Measurements from ENCODE around the gene NOS1. TPM values are rescaled to one million over a fixed set of nuclear protein-coding genes. Genes with fewer than 3 reads are reported as not detected.
"Not testable (repeated sequence)": the region's sequence is repeated elsewhere in the genome, so short reads cannot be mapped to it uniquely, and the experiment has no call there.

Gene NOS1
- total RNA-seq, 1 donor from 2014 or later: 0.11 TPM

DNA sequence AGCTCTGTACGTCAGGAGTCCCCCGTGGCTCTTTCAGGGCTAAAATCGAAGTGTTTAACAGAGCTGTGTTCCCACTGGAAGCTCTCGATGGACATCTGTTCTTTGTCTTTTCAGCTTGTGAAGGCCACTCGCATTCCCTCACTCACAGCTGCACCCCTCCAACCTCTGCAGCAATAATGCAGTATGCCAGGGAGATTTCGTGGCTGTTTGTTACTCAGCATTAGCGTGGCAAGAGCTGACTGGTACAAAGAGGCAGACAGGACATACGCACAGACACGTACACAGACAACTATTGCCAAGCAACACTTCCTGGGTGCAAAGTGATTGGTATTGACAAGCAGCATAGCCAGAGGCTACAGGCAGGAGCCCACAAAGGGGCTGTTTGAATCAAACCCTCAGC lies 159.4 kb downstream of the NOS1 start:
- no peak overlapping the region for H3K4me3 ChIP-seq
- H4K20me1 ChIP-seq (ENCODE audit: low read depth): no peaks in the 10 kb centered on the region
- Mint-ChIP-seq H3K27me3 (ENCODE audit: insufficient read depth, low read depth) (peaks cover 8% of the 10 kb centered on the region), H3K9me3 (no peaks in the 10 kb centered on the region), H3K4me1 (peaks cover 15% of the 10 kb centered on the region), H3K27ac (no peak overlapping the region), H3K36me3 (no peaks in the 10 kb centered on the region), H3K4me3 (no peak overlapping the region)
- no peaks in the 10 kb centered on the region for H3K79me2 ChIP-seq (ENCODE audit: low read depth)
- H3K4me1 ChIP-seq: no peaks in the 10 kb centered on the region
- H3K9me3 ChIP-seq (ENCODE audit: low read depth): no peaks in the 10 kb centered on the region
- TF ChIP-seq EZH2 (IDR thresholded peaks at IDR 0.05) (no peak), EZH2phosphoT487 (IDR thresholded peaks at IDR 0.05) (no peak)
- TF ChIP-seq, protein P1, sequence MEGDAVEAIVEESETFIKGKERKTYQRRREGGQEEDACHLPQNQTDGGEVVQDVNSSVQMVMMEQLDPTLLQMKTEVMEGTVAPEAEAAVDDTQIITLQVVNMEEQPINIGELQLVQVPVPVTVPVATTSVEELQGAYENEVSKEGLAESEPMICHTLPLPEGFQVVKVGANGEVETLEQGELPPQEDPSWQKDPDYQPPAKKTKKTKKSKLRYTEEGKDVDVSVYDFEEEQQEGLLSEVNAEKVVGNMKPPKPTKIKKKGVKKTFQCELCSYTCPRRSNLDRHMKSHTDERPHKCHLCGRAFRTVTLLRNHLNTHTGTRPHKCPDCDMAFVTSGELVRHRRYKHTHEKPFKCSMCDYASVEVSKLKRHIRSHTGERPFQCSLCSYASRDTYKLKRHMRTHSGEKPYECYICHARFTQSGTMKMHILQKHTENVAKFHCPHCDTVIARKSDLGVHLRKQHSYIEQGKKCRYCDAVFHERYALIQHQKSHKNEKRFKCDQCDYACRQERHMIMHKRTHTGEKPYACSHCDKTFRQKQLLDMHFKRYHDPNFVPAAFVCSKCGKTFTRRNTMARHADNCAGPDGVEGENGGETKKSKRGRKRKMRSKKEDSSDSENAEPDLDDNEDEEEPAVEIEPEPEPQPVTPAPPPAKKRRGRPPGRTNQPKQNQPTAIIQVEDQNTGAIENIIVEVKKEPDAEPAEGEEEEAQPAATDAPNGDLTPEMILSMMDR (IDR thresholded peaks at IDR 0.05): no peak
- H3K36me3 ChIP-seq: no peaks in the 10 kb centered on the region
- H3K4me2 ChIP-seq: no peak overlapping the region
- no peaks in the 10 kb centered on the region for H3F3A ChIP-seq (ENCODE audit: low read depth)
- no peak overlapping the region for H2AFZ ChIP-seq (replicated peaks)
- no peaks in the 10 kb centered on the region for H3K27me3 ChIP-seq
- H3K27ac ChIP-seq: no peak overlapping the region
- H3K9ac ChIP-seq: no peak overlapping the region
- DNase-seq (ENCODE audit: low spot score): no peak

- peaks cover 15% of the 10 kb centered on the region for H3K4me1 Mint-ChIP-seq
Observed at GRCh38 chr12:117199956-117200744, 161.3 kb downstream of the NOS1 start.

DNA sequence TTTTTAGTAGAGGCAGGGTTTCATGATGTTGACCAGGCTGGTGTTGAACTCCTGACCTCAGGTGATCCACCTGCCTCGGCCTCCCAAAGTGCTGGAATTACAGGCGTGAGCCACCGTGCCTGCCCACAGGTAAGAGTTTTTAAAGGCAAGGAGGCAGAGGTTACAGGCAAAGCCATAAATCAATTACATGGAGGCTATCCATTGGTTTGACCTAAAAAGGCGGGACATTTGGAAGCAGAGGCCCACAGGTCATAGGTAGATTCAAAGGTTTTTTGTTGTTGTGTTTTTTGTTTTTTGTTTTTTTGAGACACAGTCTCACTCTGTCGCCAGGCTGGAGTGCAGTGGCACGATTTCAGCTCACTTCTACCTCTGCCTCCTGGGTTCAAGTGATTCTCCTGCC lies 165.1 kb downstream of the NOS1 start:
- not testable (repeated sequence) for H3K36me3 ChIP-seq; H3K4me3 Mint-ChIP-seq; DNase-seq (ENCODE audit: low spot score); H3K4me2 ChIP-seq; H2AFZ ChIP-seq (replicated peaks); H3K79me2 ChIP-seq (ENCODE audit: low read depth); H3K27me3 Mint-ChIP-seq (ENCODE audit: insufficient read depth, low read depth); H4K20me1 ChIP-seq (ENCODE audit: low read depth); H3K27ac ChIP-seq; H3K9me3 Mint-ChIP-seq; H3K27me3 ChIP-seq; H3F3A ChIP-seq (ENCODE audit: low read depth); H3K4me1 ChIP-seq; H3K4me1 Mint-ChIP-seq; H3K36me3 Mint-ChIP-seq; H3K27ac Mint-ChIP-seq; H3K4me3 ChIP-seq; H3K9ac ChIP-seq; H3K9me3 ChIP-seq (ENCODE audit: low read depth)

More at GRCh38 chr12:117199956-117200744, 161.3 kb downstream of the NOS1 start:
- not testable (repeated sequence) for H3K4me3 Mint-ChIP-seq; DNase-seq (ENCODE audit: low spot score); H3F3A ChIP-seq (ENCODE audit: low read depth); H3K27me3 ChIP-seq; H3K27ac Mint-ChIP-seq; H3K4me3 ChIP-seq; H2AFZ ChIP-seq (replicated peaks); H3K36me3 ChIP-seq; H3K4me2 ChIP-seq; H3K36me3 Mint-ChIP-seq; H3K27ac ChIP-seq; H3K9me3 Mint-ChIP-seq; H3K9me3 ChIP-seq (ENCODE audit: low read depth); H3K4me1 ChIP-seq; H3K79me2 ChIP-seq (ENCODE audit: low read depth); H3K27me3 Mint-ChIP-seq (ENCODE audit: insufficient read depth, low read depth); H3K9ac ChIP-seq; H4K20me1 ChIP-seq (ENCODE audit: low read depth)

DNA sequence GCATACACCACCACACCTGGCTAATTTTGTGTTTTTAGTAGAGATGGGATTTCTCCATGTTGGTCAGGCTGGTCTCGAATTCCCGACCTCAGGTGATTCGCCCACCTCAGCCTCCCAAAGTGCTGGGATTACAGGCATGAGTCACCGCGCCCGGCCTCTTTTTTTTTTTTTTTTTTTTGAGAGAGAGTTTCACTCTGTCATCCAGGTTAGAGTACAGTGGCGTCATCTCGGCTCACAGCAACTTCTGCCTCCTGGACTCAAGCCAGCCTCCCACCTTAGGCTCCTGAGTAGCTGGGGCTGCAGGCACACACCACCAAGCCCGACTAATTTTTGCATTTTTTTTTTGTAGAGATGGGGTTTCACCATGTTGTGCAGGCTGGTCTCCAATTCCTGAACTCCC lies 166.4 kb downstream of the NOS1 start:
- H3K4me1 Mint-ChIP-seq; H3K9me3 ChIP-seq (ENCODE audit: low read depth); H3K36me3 ChIP-seq; H3K9ac ChIP-seq; H3K27me3 Mint-ChIP-seq (ENCODE audit: insufficient read depth, low read depth); DNase-seq (ENCODE audit: low spot score); H3K27ac Mint-ChIP-seq; H3K27me3 ChIP-seq; H3F3A ChIP-seq (ENCODE audit: low read depth); H3K4me3 Mint-ChIP-seq; H3K4me1 ChIP-seq; H3K27ac ChIP-seq; H3K9me3 Mint-ChIP-seq; H3K4me2 ChIP-seq; H3K79me2 ChIP-seq (ENCODE audit: low read depth); H3K4me3 ChIP-seq; H3K36me3 Mint-ChIP-seq; H2AFZ ChIP-seq (replicated peaks); H4K20me1 ChIP-seq (ENCODE audit: low read depth): not testable (repeated sequence)

DNA sequence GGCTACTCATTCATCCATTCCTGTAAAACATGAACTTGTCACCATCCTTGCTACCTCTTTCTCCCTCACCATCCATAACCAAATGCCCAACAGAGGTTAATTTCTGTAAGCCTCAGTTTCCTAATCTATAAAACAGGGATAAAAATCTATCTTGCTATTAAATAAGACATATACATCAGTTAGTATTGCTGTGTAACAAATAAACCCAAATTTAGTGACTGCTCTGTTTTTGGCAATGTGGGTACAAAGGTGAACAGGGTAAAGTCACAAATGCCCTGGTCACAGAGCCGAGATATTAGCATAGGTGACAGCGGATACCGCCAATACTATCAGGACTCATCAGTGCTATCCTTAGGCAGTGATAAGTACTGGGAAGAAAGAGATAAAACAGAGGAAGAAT lies 167.5 kb downstream of the NOS1 start:
- Mint-ChIP-seq H3K27ac (no peak overlapping the region), H3K4me3 (no peak overlapping the region), H3K9me3 (no peaks in the 10 kb centered on the region), H3K4me1 (peaks cover 8% of the 10 kb centered on the region), H3K36me3 (peaks cover 3% of the 10 kb centered on the region), H3K27me3 (ENCODE audit: insufficient read depth, low read depth) (peaks cover 10% of the 10 kb centered on the region)
- peaks cover 7% of the 10 kb centered on the region for H3K27me3 ChIP-seq
- no peak overlapping the region for H3K4me2 ChIP-seq
- peaks cover under 1% of the 10 kb centered on the region for H3K4me1 ChIP-seq
- no peak overlapping the region for H3K27ac ChIP-seq
- H4K20me1 ChIP-seq (ENCODE audit: low read depth): peaks cover 9% of the 10 kb centered on the region
- H2AFZ ChIP-seq (replicated peaks): no peak overlapping the region
- H3K9ac ChIP-seq: no peak overlapping the region
- peaks cover 10% of the 10 kb centered on the region for H3K79me2 ChIP-seq (ENCODE audit: low read depth)
- H3K4me3 ChIP-seq: no peak overlapping the region
- no peaks in the 10 kb centered on the region for H3K36me3 ChIP-seq
- H3K9me3 ChIP-seq (ENCODE audit: low read depth): no peaks in the 10 kb centered on the region
- DNase-seq (ENCODE audit: low spot score): no peak
- peaks cover 8% of the 10 kb centered on the region for H3F3A ChIP-seq (ENCODE audit: low read depth)
- no peak for TF ChIP-seq EZH2phosphoT487 (IDR thresholded peaks at IDR 0.05)
- TF ChIP-seq, protein P1 (IDR thresholded peaks at IDR 0.05): no peak
- TF ChIP-seq EZH2 (IDR thresholded peaks at IDR 0.05): no peak

DNA sequence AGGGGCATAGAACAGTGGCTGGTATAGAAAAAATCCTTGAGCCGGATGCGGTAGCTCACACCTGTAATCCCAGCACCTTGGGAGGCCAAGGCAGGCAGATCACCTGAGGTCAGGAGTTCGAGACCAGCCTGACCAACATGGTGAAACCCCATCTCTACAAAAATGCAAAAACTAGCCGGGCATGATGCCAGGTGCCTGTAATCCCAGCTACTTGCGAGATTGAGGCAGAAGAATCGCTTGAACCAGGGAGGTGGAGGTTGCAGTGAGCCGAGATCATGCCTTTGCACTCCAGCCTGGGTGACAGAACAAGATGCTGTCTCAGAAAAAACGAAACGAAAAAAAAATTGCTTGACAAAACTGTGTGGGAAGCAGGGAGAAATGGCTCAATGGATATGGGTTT lies 168.8 kb downstream of the NOS1 start:
- not testable (repeated sequence) for H2AFZ ChIP-seq (replicated peaks); H3K27me3 ChIP-seq; H3K27ac Mint-ChIP-seq; H3K4me3 ChIP-seq; H3K4me2 ChIP-seq; H3K4me3 Mint-ChIP-seq; H3K4me1 ChIP-seq; H3K27ac ChIP-seq; H3K36me3 ChIP-seq; H3K9me3 Mint-ChIP-seq; H3K9me3 ChIP-seq (ENCODE audit: low read depth); H3K9ac ChIP-seq; H3K36me3 Mint-ChIP-seq; H3F3A ChIP-seq (ENCODE audit: low read depth); H3K27me3 Mint-ChIP-seq (ENCODE audit: insufficient read depth, low read depth); DNase-seq (ENCODE audit: low spot score)
- H3K79me2 ChIP-seq (ENCODE audit: low read depth): peaks cover 23% of the 10 kb centered on the region
- peaks cover 14% of the 10 kb centered on the region for H3K4me1 Mint-ChIP-seq
- H4K20me1 ChIP-seq (ENCODE audit: low read depth): peaks cover 20% of the 10 kb centered on the region
